GM12864 (cell line): ENCODE measurements around the gene ATF5.
A peak's percentile ranks its signal among the peaks of the same experiment; 100 is the strongest.
"Not testable (repeated sequence)": the region's sequence is repeated elsewhere in the genome, so short reads cannot be mapped to it uniquely, and the experiment has no call there.

ENCODE experiments used
- DNase-seq: peaks from one replicate; pipeline ENCODE4 v3.0.0-alpha.2; 2011; ENCODE audit warnings: low read depth
- H3K4me3 ChIP-seq: 2 replicates; pipeline ENCODE4 v1.5.1; 2011; ENCODE audit warnings: mild to moderate bottlenecking, low read depth, low read length, control low read depth
- CTCF ChIP-seq: IDR thresholded peaks from 2 replicates; pipeline ENCODE4 v1.5.1; 2011; ENCODE audit warnings: low read depth, mild to moderate bottlenecking, moderate library complexity, low read length, control low read depth, inconsistent platforms; ENCODE audit errors: missing control alignments

The ATF5 gene

GRCh38 chr19:49924004-49924880 is 4.8 kb upstream of the ATF5 start:
- no peak for TF ChIP-seq CTCF
- DNase-seq, result no peak
- H3K4me3 ChIP-seq, result peak overlapping the region; percentile 36

GRCh38 chr19:49924881-49925210 is 4.2 kb upstream of the ATF5 start:
- DNase-seq, result not testable (repeated sequence)
- H3K4me3 ChIP-seq, result peak overlapping the region; percentile 36

- DNase-seq, result no peak
- H3K4me3 ChIP-seq, result peak overlapping the region; percentile 29; the same call in 1 of the 2 replicates
- no peak for TF ChIP-seq CTCF
Measured at GRCh38 chr19:49925486-49925885, 3.5 kb upstream of the ATF5 start.

GRCh38 chr19:49926515-49926914 is 2.5 kb upstream of the ATF5 start:
- TF ChIP-seq CTCF, result no peak
- H3K4me3 ChIP-seq, result peak overlapping the region; percentile 63
- no peak for DNase-seq

- DNase-seq, result no peak
- peak overlapping the region; percentile 63 for H3K4me3 ChIP-seq
- no peak for TF ChIP-seq CTCF
Measured at GRCh38 chr19:49927526-49928264, 1.3 kb upstream of the ATF5 start.

- peak; percentile 93 for DNase-seq
- no peak for TF ChIP-seq CTCF
- peak overlapping the region; percentile 63 for H3K4me3 ChIP-seq
Measured at GRCh38 chr19:49929611-49930482, 842 bp downstream of the ATF5 start.
